Gastrocnemius medialis (tissue), 4 donors: ENCODE measurements around the gene MOGAT2. TPM values are rescaled to one million over a fixed set of nuclear protein-coding genes. Genes with fewer than 3 reads are reported as not detected.

Source experiments
- ATAC-seq, 2 donors: fragments of 150-250 bp; one replicate each; pipeline ENCODE4 v1.9.1; 2016
- DNase-seq, 2 donors: peaks; one replicate each; pipeline ENCODE4 v3.0.0-alpha.2; 2019
- H3K27ac ChIP-seq, 4 donors: fragments of 200-600 bp; sonication (generic); 1 replicate in 1 of 4; 2 replicates in 3 of 4; pipeline ENCODE4 v1.5.1; 2016 to 2018; ENCODE audit warnings: mild to moderate bottlenecking in 2 of 4, moderate library complexity in 1 of 4
- H3K27me3 ChIP-seq, 3 donors: fragments of 200-600 bp; sonication (generic) in 2 of 3; 1 replicate in 1 of 3; 2 replicates in 2 of 3; pipeline versions ENCODE4 v1.5.1 to v1.6.0; 2016 to 2019; ENCODE audit warnings: mild to moderate bottlenecking in 1 of 3, moderate library complexity in 1 of 3
- H3K36me3 ChIP-seq, 2 donors: fragments of 200-600 bp; sonication (generic) in 1 of 2; one replicate each; pipeline ENCODE4 v1.5.1; 2017 to 2018
- H3K4me1 ChIP-seq, 2 donors: fragments of 200-600 bp; sonication (generic) in 1 of 2; one replicate each; pipeline ENCODE4 v1.5.1; 2016 to 2017; ENCODE audit warnings: mild to moderate bottlenecking in 2 of 2
- H3K4me3 ChIP-seq, 4 donors: fragments of 200-600 bp; sonication (generic) in 3 of 4; 1 replicate in 1 of 4; 2 replicates in 3 of 4; pipeline ENCODE4 v1.5.1; 2016 to 2019; ENCODE audit warnings: mild to moderate bottlenecking in 2 of 4
- H3K9me3 ChIP-seq, 3 donors: fragments of 200-600 bp; sonication (generic) in 2 of 3; 1 replicate in 1 of 3; 2 replicates in 2 of 3; pipeline ENCODE4 v1.5.1; 2016 to 2019
- CTCF ChIP-seq, 5 experiments: fragments of 450-650 bp in 3 of 5; fragments of 200-600 bp in 2 of 5; sonication (generic) in 2 of 5; IDR thresholded peaks in 4 of 5; conservative IDR thresholded peaks in 1 of 5; 1 replicate in 4 of 5; 2 replicates in 1 of 5; pipeline ENCODE4 v1.5.1; 2016 to 2019; ENCODE audit warnings: antibody characterized with exemption in 5 of 5, mild to moderate bottlenecking in 3 of 5, moderate library complexity in 3 of 5
- POLR2A ChIP-seq, 2 donors: fragments of 450-650 bp; IDR thresholded peaks; one replicate each; pipeline ENCODE4 v1.6.1; 2017; ENCODE audit warnings: antibody characterized with exemption in 2 of 2, mild to moderate bottlenecking in 2 of 2, moderate library complexity in 2 of 2
- in situ Hi-C, 4 donors: fragments of 200-750 bp; cut with MboI; loops; one replicate each; pipeline versions ENCODE4 v1.15.0 to v1.8.0; 2017; ENCODE audit warnings: low sequenced_read_pairs in 4 of 4
- intact Hi-C: fragments of 100-400 bp; cut with DNase I; formaldehyde crosslinking; loops from one replicate; pipeline ENCODE4 v1.15.1; 2023; ENCODE audit warnings: low total_unique reads
- total RNA-seq, 4 donors: library from RNA; depleted of rRNA; stranded (reverse); fragments of >200 nt; gene quantifications; one replicate each; pipeline versions ENCODE4 v1.1.0 to v1.2.3, GENCODE V29; 2016

Gene MOGAT2
- total RNA-seq, 4 donors from 2014 or later, result 0.10 to 0.66 (median 0.49) TPM; not detected in 1

- Histone ChIP-seq H3K9me3 (no peaks in the 10 kb centered on the region), H3K27ac (no peak overlapping the region), H3K27me3 (no peaks in the 10 kb centered on the region), H3K4me3 (no peak overlapping the region), H3K4me1 (peaks cover 0 to 4% of the 10 kb centered on the region in 2 donors), H3K36me3 (no peaks in the 10 kb centered on the region)
- DNase-seq, result no peak
- in situ Hi-C loops, result no loop called here
- ATAC-seq, result no peak
- TF ChIP-seq POLR2A (IDR thresholded peaks at IDR 0.05), result no peak
- no peak for TF ChIP-seq CTCF (IDR thresholded peaks at IDR 0.05 in 4 of 5, conservative IDR thresholded peaks at IDR 0.05 in 1 of 5)
- intact Hi-C loops, result no loop called here
Observed at GRCh38 chr11:75718419-75719339, 1.0 kb downstream of the MOGAT2 start.

- TF ChIP-seq POLR2A (IDR thresholded peaks at IDR 0.05) (no peak), CTCF (IDR thresholded peaks at IDR 0.05 in 4 of 5, conservative IDR thresholded peaks at IDR 0.05 in 1 of 5) (no peak)
- no peaks in the 10 kb centered on the region for H3K9me3 ChIP-seq
Observed at GRCh38 chr11:75719340-75720239, 2.0 kb downstream of the MOGAT2 start.

GRCh38 chr11:75720639-75721038 is 3.0 kb downstream of the MOGAT2 start:
- intact Hi-C loops, result no loop called here
- DNase-seq (no peak), ATAC-seq (no peak)
- Histone ChIP-seq H3K4me3 (no peak overlapping the region), H3K9me3 (no peaks in the 10 kb centered on the region), H3K27me3 (no peaks in the 10 kb centered on the region), H3K4me1 (peaks cover 0 to 4% of the 10 kb centered on the region in 2 donors), H3K36me3 (no peaks in the 10 kb centered on the region), H3K27ac (no peak overlapping the region)
- in situ Hi-C loops, result loop anchor here in 1 of 4 donors (10.0 kb wide), 1 partner anchor 144 kb away; no protein-coding TSS in a partner anchor
- no peak for TF ChIP-seq CTCF (IDR thresholded peaks at IDR 0.05 in 4 of 5, conservative IDR thresholded peaks at IDR 0.05 in 1 of 5)
- no peak for TF ChIP-seq POLR2A (IDR thresholded peaks at IDR 0.05)

More at GRCh38 chr11:75719340-75720239, 2.0 kb downstream of the MOGAT2 start:
- ATAC-seq (no peak), DNase-seq (no peak)
- Histone ChIP-seq H3K4me3 (no peak overlapping the region), H3K27me3 (no peaks in the 10 kb centered on the region), H3K36me3 (no peaks in the 10 kb centered on the region), H3K4me1 (peaks cover 0 to 4% of the 10 kb centered on the region in 2 donors), H3K27ac (no peak overlapping the region)
- in situ Hi-C loops (loop anchor here in 1 of 4 donors (10.0 kb wide), 1 partner anchor 145 kb away; no protein-coding TSS in a partner anchor), intact Hi-C loops (no loop called here)

- ATAC-seq (no peak), DNase-seq (no peak)
- Histone ChIP-seq H3K4me1 (peaks cover 0 to 4% of the 10 kb centered on the region in 2 donors), H3K27ac (no peak overlapping the region), H3K9me3 (no peaks in the 10 kb centered on the region), H3K36me3 (no peaks in the 10 kb centered on the region), H3K27me3 (no peaks in the 10 kb centered on the region), H3K4me3 (no peak overlapping the region)
- no peak for TF ChIP-seq POLR2A (IDR thresholded peaks at IDR 0.05)
- no peak for TF ChIP-seq CTCF (IDR thresholded peaks at IDR 0.05 in 4 of 5, conservative IDR thresholded peaks at IDR 0.05 in 1 of 5)
- intact Hi-C loops, result no loop called here
- in situ Hi-C loops, result loop anchor here in 1 of 4 donors (10.0 kb wide), 1 partner anchor 143 kb away; no protein-coding TSS in a partner anchor
Observed at GRCh38 chr11:75721852-75722668, 4.4 kb downstream of the MOGAT2 start.
